ENCODE results near the gene SPNS2. TPM values are rescaled to one million over a fixed set of nuclear protein-coding genes. Genes with fewer than 3 reads are reported as not detected.
"Not testable (repeated sequence)": the region's sequence is repeated elsewhere in the genome, so short reads cannot be mapped to it uniquely, and the experiment has no call there.

SPNS2 gene
- total RNA-seq, 5 donors from 2014 or later (not counting 1 experiment from before 2014, with no cell fraction given), result 0.30 to 0.75 (median 0.53) TPM

GRCh38 chr17:4574448-4575045, 75.9 kb downstream of the SPNS2 start:
- ChIA-PET CTCF (interaction anchor here in 1 of 2 donors (0.7 kb wide), 1 partner anchor 26 kb away, joined by 3 read pairs; no protein-coding TSS in a partner anchor), POLR2A (no interaction called here)
- Histone ChIP-seq H3K4me1 (ENCODE audit: control insufficient read depth in 1 of 2, extremely low read depth in 1 of 2, insufficient read depth in 2 of 2, low read length in 2 of 2) (peaks cover 0 to 6% of the 10 kb centered on the region in 2 experiments), H3K9me3 (no peaks in the 10 kb centered on the region), H3K27ac (ENCODE audit: low read length) (no peak overlapping the region), H3K27me3 (replicated peaks in 1 of 2; ENCODE audit: control insufficient read depth in 2 of 2, extremely low read depth in 1 of 2, insufficient read depth in 2 of 2, low read length in 1 of 2) (peaks cover 0 to 20% of the 10 kb centered on the region in 2 experiments), H3K4me3 (ENCODE audit: control insufficient read depth in 1 of 2, extremely low read depth in 1 of 2, low read length in 1 of 2) (no peak overlapping the region), H3K36me3 (ENCODE audit: control insufficient read depth in 2 of 2, extremely low read depth in 1 of 2, insufficient read depth in 1 of 2, low read length in 1 of 2) (no peaks in the 10 kb centered on the region)
- H3K9me3 Mint-ChIP-seq, result no peaks in the 10 kb centered on the region
- DNase-seq (no peak), ATAC-seq (replicated peaks in 1 of 4) (no peak)
- H3K4me3 Mint-ChIP-seq, result no peak overlapping the region
- peaks cover 9 to 16% (median 16%) of the 10 kb centered on the region in 3 donors for H3K4me1 Mint-ChIP-seq
- H3K27me3 Mint-ChIP-seq, result no peaks in the 10 kb centered on the region
- H3K27ac Mint-ChIP-seq, result no peak overlapping the region
- 69% methylated on average over 3 of the region's 9 CpGs for WGBS (ENCODE audit: insufficient coverage)
- no peaks in the 10 kb centered on the region for H3K36me3 Mint-ChIP-seq

GRCh38 chr17:4576161-4576558, 77.5 kb downstream of the SPNS2 start:
- Histone ChIP-seq H3K36me3 (ENCODE audit: control insufficient read depth in 2 of 2, extremely low read depth in 1 of 2, insufficient read depth in 1 of 2, low read length in 1 of 2) (no peaks in the 10 kb centered on the region), H3K9me3 (no peaks in the 10 kb centered on the region), H3K4me1 (ENCODE audit: control insufficient read depth in 1 of 2, extremely low read depth in 1 of 2, insufficient read depth in 2 of 2, low read length in 2 of 2) (peaks cover 0 to 6% of the 10 kb centered on the region in 2 experiments), H3K4me3 (ENCODE audit: control insufficient read depth in 1 of 2, extremely low read depth in 1 of 2, low read length in 1 of 2) (no peak overlapping the region), H3K27ac (ENCODE audit: low read length) (no peak overlapping the region), H3K27me3 (replicated peaks in 1 of 2; ENCODE audit: control insufficient read depth in 2 of 2, extremely low read depth in 1 of 2, insufficient read depth in 2 of 2, low read length in 1 of 2) (peaks cover 0 to 24% of the 10 kb centered on the region in 2 experiments)
- peaks cover 9 to 13% (median 10%) of the 10 kb centered on the region in 3 donors for H3K4me1 Mint-ChIP-seq
- no peak overlapping the region for H3K4me3 Mint-ChIP-seq
- POLR2A ChIA-PET, result interaction anchor here in 1 of 2 donors (0.5 kb wide), 1 partner anchor 733 kb away, joined by 3 read pairs; no protein-coding TSS in a partner anchor
- CTCF ChIA-PET, result interaction anchor here in 1 of 2 donors (1.7 kb wide), 1 partner anchor 9 kb away, joined by 8 read pairs; no protein-coding TSS in a partner anchor
- DNase-seq (peak in 1 of 35 experiments; percentile 17), ATAC-seq (replicated peaks in 1 of 4) (no peak)
- peaks cover 0 to 4% of the 10 kb centered on the region in 2 donors for H3K27me3 Mint-ChIP-seq
- H3K36me3 Mint-ChIP-seq, result no peaks in the 10 kb centered on the region
- no peaks in the 10 kb centered on the region for H3K9me3 Mint-ChIP-seq
- H3K27ac Mint-ChIP-seq, result no peak overlapping the region
- 77% methylated on average over 4 of the region's 6 CpGs for WGBS (ENCODE audit: insufficient coverage)

- Histone ChIP-seq H3K27ac (ENCODE audit: low read length) (no peak overlapping the region), H3K9me3 (no peaks in the 10 kb centered on the region), H3K4me1 (ENCODE audit: control insufficient read depth in 1 of 2, extremely low read depth in 1 of 2, insufficient read depth in 2 of 2, low read length in 2 of 2) (peaks cover 0 to 6% of the 10 kb centered on the region in 2 experiments), H3K4me3 (ENCODE audit: control insufficient read depth in 1 of 2, extremely low read depth in 1 of 2, low read length in 1 of 2) (no peak overlapping the region), H3K27me3 (replicated peaks in 1 of 2; ENCODE audit: control insufficient read depth in 2 of 2, extremely low read depth in 1 of 2, insufficient read depth in 2 of 2, low read length in 1 of 2) (peaks cover 0 to 27% of the 10 kb centered on the region in 2 experiments), H3K36me3 (ENCODE audit: control insufficient read depth in 2 of 2, extremely low read depth in 1 of 2, insufficient read depth in 1 of 2, low read length in 1 of 2) (no peaks in the 10 kb centered on the region)
- ChIA-PET POLR2A (no interaction called here), CTCF (interaction anchor here in 1 of 2 donors (1.7 kb wide), 1 partner anchor 10 kb away, joined by 8 read pairs; no protein-coding TSS in a partner anchor)
- peak in 1 of 35 experiments; percentile 19 for DNase-seq
- peaks cover 9 to 13% (median 10%) of the 10 kb centered on the region in 3 donors for H3K4me1 Mint-ChIP-seq
- H3K27ac Mint-ChIP-seq, result no peak overlapping the region
- no peak overlapping the region for H3K4me3 Mint-ChIP-seq
- no peak for ATAC-seq (replicated peaks in 1 of 4)
- H3K36me3 Mint-ChIP-seq, result no peaks in the 10 kb centered on the region
- peaks cover 0 to 10% of the 10 kb centered on the region in 2 donors for H3K27me3 Mint-ChIP-seq
- no peaks in the 10 kb centered on the region for H3K9me3 Mint-ChIP-seq
- 59% methylated on average over 12 of the region's 18 CpGs for WGBS (ENCODE audit: insufficient coverage)
These were observed 78.1 kb downstream of the SPNS2 start for GRCh38 chr17:4576729-4577322.

- Histone ChIP-seq H3K4me1 (ENCODE audit: control insufficient read depth in 1 of 2, extremely low read depth in 1 of 2, insufficient read depth in 2 of 2, low read length in 2 of 2) (peaks cover 0 to 6% of the 10 kb centered on the region in 2 experiments), H3K27ac (ENCODE audit: low read length) (no peak overlapping the region), H3K27me3 (replicated peaks in 1 of 2; ENCODE audit: control insufficient read depth in 2 of 2, extremely low read depth in 1 of 2, insufficient read depth in 2 of 2, low read length in 1 of 2) (peaks cover 1 to 34% of the 10 kb centered on the region in 2 experiments), H3K9me3 (no peaks in the 10 kb centered on the region), H3K36me3 (ENCODE audit: control insufficient read depth in 2 of 2, extremely low read depth in 1 of 2, insufficient read depth in 1 of 2, low read length in 1 of 2) (no peaks in the 10 kb centered on the region), H3K4me3 (ENCODE audit: control insufficient read depth in 1 of 2, extremely low read depth in 1 of 2, low read length in 1 of 2) (no peak overlapping the region)
- H3K9me3 Mint-ChIP-seq, result no peaks in the 10 kb centered on the region
- CTCF ChIA-PET, result interaction anchor here in 1 of 2 donors (1.7 kb wide), 1 partner anchor 10 kb away, joined by 8 read pairs; no protein-coding TSS in a partner anchor
- no CpG with 5 or more reads among the region's 8 CpGs for WGBS (ENCODE audit: insufficient coverage)
- H3K4me1 Mint-ChIP-seq, result peaks cover 9 to 13% (median 10%) of the 10 kb centered on the region in 3 donors
- H3K27ac Mint-ChIP-seq, result no peak overlapping the region
- H3K36me3 Mint-ChIP-seq, result no peaks in the 10 kb centered on the region
- no peak for DNase-seq
- H3K27me3 Mint-ChIP-seq, result peaks cover under 1 to 15% of the 10 kb centered on the region in 2 donors
- POLR2A ChIA-PET, result no interaction called here
- no peak for ATAC-seq (replicated peaks in 1 of 4)
- H3K4me3 Mint-ChIP-seq, result no peak overlapping the region
These were observed 78.8 kb downstream of the SPNS2 start for GRCh38 chr17:4577386-4577993.

GRCh38 chr17:4578349-4578748, 79.7 kb downstream of the SPNS2 start:
- CTCF ChIA-PET; DNase-seq; H3K36me3 ChIP-seq (ENCODE audit: control insufficient read depth in 2 of 2, extremely low read depth in 1 of 2, insufficient read depth in 1 of 2, low read length in 1 of 2); H3K36me3 Mint-ChIP-seq; H3K4me1 ChIP-seq (ENCODE audit: control insufficient read depth in 1 of 2, extremely low read depth in 1 of 2, insufficient read depth in 2 of 2, low read length in 2 of 2); H3K4me3 Mint-ChIP-seq; ATAC-seq (replicated peaks in 1 of 4); POLR2A ChIA-PET; H3K27ac Mint-ChIP-seq; H3K9me3 Mint-ChIP-seq; H3K4me3 ChIP-seq (ENCODE audit: control insufficient read depth in 1 of 2, extremely low read depth in 1 of 2, low read length in 1 of 2); H3K27ac ChIP-seq (ENCODE audit: low read length); H3K9me3 ChIP-seq: not testable (repeated sequence)
- peaks cover 7 to 42% of the 10 kb centered on the region in 2 experiments for H3K27me3 ChIP-seq (replicated peaks in 1 of 2; ENCODE audit: control insufficient read depth in 2 of 2, extremely low read depth in 1 of 2, insufficient read depth in 2 of 2, low read length in 1 of 2)
- WGBS (ENCODE audit: insufficient coverage), result no CpG with 5 or more reads among the region's 24 CpGs
- Mint-ChIP-seq H3K4me1 (peaks cover 9 to 12% (median 9%) of the 10 kb centered on the region in 3 donors), H3K27me3 (peaks cover 6 to 23% of the 10 kb centered on the region in 2 donors)

GRCh38 chr17:4579678-4580077, 81.0 kb downstream of the SPNS2 start:
- Histone ChIP-seq H3K36me3 (ENCODE audit: control insufficient read depth in 2 of 2, extremely low read depth in 1 of 2, insufficient read depth in 1 of 2, low read length in 1 of 2) (no peaks in the 10 kb centered on the region), H3K4me3 (ENCODE audit: control insufficient read depth in 1 of 2, extremely low read depth in 1 of 2, low read length in 1 of 2) (no peak overlapping the region), H3K27ac (ENCODE audit: low read length) (no peak overlapping the region), H3K9me3 (no peaks in the 10 kb centered on the region), H3K4me1 (ENCODE audit: control insufficient read depth in 1 of 2, extremely low read depth in 1 of 2, insufficient read depth in 2 of 2, low read length in 2 of 2) (peaks cover 0 to 5% of the 10 kb centered on the region in 2 experiments), H3K27me3 (replicated peaks in 1 of 2; ENCODE audit: control insufficient read depth in 2 of 2, extremely low read depth in 1 of 2, insufficient read depth in 2 of 2, low read length in 1 of 2) (peaks cover 7 to 51% of the 10 kb centered on the region in 2 experiments)
- Mint-ChIP-seq H3K4me1 (peaks cover 2 to 8% (median 6%) of the 10 kb centered on the region in 3 donors), H3K9me3 (no peaks in the 10 kb centered on the region), H3K4me3 (no peak overlapping the region), H3K27ac (no peak overlapping the region), H3K36me3 (no peaks in the 10 kb centered on the region), H3K27me3 (peaks cover 13 to 30% of the 10 kb centered on the region in 2 donors)
- DNase-seq (no peak), ATAC-seq (replicated peaks in 1 of 4) (no peak)
- WGBS (ENCODE audit: insufficient coverage), result 82% methylated on average over 10 of the region's 11 CpGs
- ChIA-PET POLR2A (no interaction called here), CTCF (no interaction called here)
